Sigmoid colon (tissue), 7 donors: ENCODE results near the gene PDIA6. TPM values are rescaled to one million over a fixed set of nuclear protein-coding genes. Genes with fewer than 3 reads are reported as not detected.

Source experiments
- DNase-seq: peaks from one replicate; pipeline ENCODE4 v3.0.0-alpha.2; 2019
- H3K27ac ChIP-seq, 4 donors: fragments of 200-600 bp; sonication (generic); one replicate each; pipeline ENCODE4 v1.5.1; 2016 to 2019; ENCODE audit warnings: mild to moderate bottlenecking in 1 of 4
- H3K27me3 ChIP-seq, 3 donors: fragments of 200-600 bp; sonication (generic); one replicate each; pipeline ENCODE4 v1.5.1; 2019; ENCODE audit warnings: mild to moderate bottlenecking in 1 of 3
- H3K36me3 ChIP-seq, 4 donors: fragments of 200-600 bp; sonication (generic); one replicate each; pipeline ENCODE4 v1.5.1; 2016 to 2019
- H3K4me1 ChIP-seq, 4 donors: fragments of 200-600 bp; sonication (generic); one replicate each; pipeline ENCODE4 v1.5.1; 2017 to 2019
- H3K4me3 ChIP-seq, 4 donors: fragments of 200-600 bp; sonication (generic); one replicate each; pipeline ENCODE4 v1.5.1; 2017 to 2019; ENCODE audit warnings: mild to moderate bottlenecking in 2 of 4, moderate library complexity in 1 of 4
- H3K9me3 ChIP-seq, 4 donors: fragments of 200-600 bp in 3 of 4; sonication (generic) in 3 of 4; one replicate each; pipeline versions ENCODE4 v1.5.1 to v1.6.1; 2013 to 2019
- CTCF ChIP-seq, 4 experiments: fragments of 450-650 bp in 3 of 4; fragments of 200-600 bp in 1 of 4; IDR thresholded peaks; one replicate each; pipeline ENCODE4 v1.5.1; 2016 to 2019; ENCODE audit warnings: antibody characterized with exemption in 4 of 4, mild to moderate bottlenecking in 3 of 4, moderate library complexity in 2 of 4
- EP300 ChIP-seq, 4 donors: sonication (generic); formaldehyde crosslinking; IDR thresholded peaks; one replicate each; pipeline ENCODE4 v1.6.1; 2017; ENCODE audit warnings: antibody characterized with exemption in 4 of 4
- POLR2A ChIP-seq, 2 donors: fragments of 450-650 bp; IDR thresholded peaks; one replicate each; pipeline ENCODE4 v1.6.1; 2016; ENCODE audit warnings: antibody characterized with exemption in 2 of 2, mild to moderate bottlenecking in 2 of 2, moderate library complexity in 2 of 2
- POLR2AphosphoS5 ChIP-seq, 4 donors: sonication (generic); formaldehyde crosslinking; IDR thresholded peaks; one replicate each; pipeline ENCODE4 v1.6.1; 2017; ENCODE audit warnings: antibody characterized with exemption in 4 of 4
- WGBS, 2 donors: extraction: QIAGEN DNeasy Blood & Tissue Kit; methylation state at CpG; one replicate each; pipeline ENCODE4 v1.1.7; 2013; 5-methylcytosine and 5-hydroxymethylcytosine counted together
- intact Hi-C: fragments of 100-400 bp; cut with DNase I; formaldehyde crosslinking; loops from one replicate; pipeline ENCODE4 v1.15.1; 2023
- polyA plus RNA-seq, 3 donors: library from polyadenylated mRNA; stranded (reverse); fragments of 200-250 nt; gene quantifications; one replicate each; pipeline ENCODE4 v1.2.3, GENCODE V29; 2013
- total RNA-seq, 4 donors: library from RNA; depleted of rRNA; stranded (reverse); fragments of >200 nt; gene quantifications; one replicate each; pipeline ENCODE4 v1.1.0, GENCODE V29; 2016
- donor health status: healthy with polysubstance abuse.
- donor health status: Bipolar disorder and iron deficiency.
- donor health status: healthy.

Gene PDIA6
- total and polyA plus RNA-seq, 7 donors, result 31.8 to 211 (median 80.6) TPM

GRCh38 chr2:10774394-10774793, 38.2 kb downstream of the PDIA6 start:
- H3K4me3 ChIP-seq, result no peak overlapping the region
- no peak overlapping the region for H3K27ac ChIP-seq
- 61 to 76% methylated on average over 6 of the region's 6 CpGs for WGBS, 2 donors
- no peaks in the 10 kb centered on the region for H3K9me3 ChIP-seq
- DNase-seq, result peak; percentile 53
- H3K4me1 ChIP-seq, result no peaks in the 10 kb centered on the region
- TF ChIP-seq EP300 (IDR thresholded peaks at IDR 0.05) (no peak), POLR2AphosphoS5 (IDR thresholded peaks at IDR 0.05) (no peak), CTCF (IDR thresholded peaks at IDR 0.05) (no peak), POLR2A (IDR thresholded peaks at IDR 0.05) (no peak)
- no peaks in the 10 kb centered on the region for H3K27me3 ChIP-seq
- intact Hi-C loops, result no loop called here
- H3K36me3 ChIP-seq, result peaks cover 0 to 17% (median 12%) of the 10 kb centered on the region in 4 donors

- H3K27ac ChIP-seq, result no peak overlapping the region
These were observed 38.7 kb downstream of the PDIA6 start for GRCh38 chr2:10773821-10774341.

GRCh38 chr2:10772868-10773215, 39.7 kb downstream of the PDIA6 start:
- Histone ChIP-seq H3K27me3 (no peaks in the 10 kb centered on the region), H3K27ac (no peak overlapping the region), H3K36me3 (peaks cover 0 to 5% (median 3%) of the 10 kb centered on the region in 4 donors), H3K4me1 (no peaks in the 10 kb centered on the region), H3K4me3 (no peak overlapping the region), H3K9me3 (no peaks in the 10 kb centered on the region)
- peak; percentile 37 for DNase-seq
- intact Hi-C loops, result no loop called here
- TF ChIP-seq POLR2AphosphoS5 (IDR thresholded peaks at IDR 0.05), result no peak
- TF ChIP-seq EP300 (IDR thresholded peaks at IDR 0.05), result no peak
- TF ChIP-seq CTCF (IDR thresholded peaks at IDR 0.05), result no peak
- TF ChIP-seq POLR2A (IDR thresholded peaks at IDR 0.05), result no peak
- WGBS, 2 donors, result 84 to 91% methylated on average over 13 of the region's 13 CpGs

More at GRCh38 chr2:10773821-10774341, 38.7 kb downstream of the PDIA6 start:
- no peaks in the 10 kb centered on the region for H3K27me3 ChIP-seq
- no peaks in the 10 kb centered on the region for H3K9me3 ChIP-seq
- H3K36me3 ChIP-seq, result peaks cover 0 to 15% (median 12%) of the 10 kb centered on the region in 4 donors
- WGBS, 2 donors, result 84 to 89% methylated on average over 8 of the region's 8 CpGs
- peak; percentile 40 for DNase-seq
- H3K4me3 ChIP-seq, result no peak overlapping the region
- H3K4me1 ChIP-seq, result no peaks in the 10 kb centered on the region
- TF ChIP-seq POLR2A (IDR thresholded peaks at IDR 0.05), result no peak
- no peak for TF ChIP-seq POLR2AphosphoS5 (IDR thresholded peaks at IDR 0.05)
- no peak for TF ChIP-seq CTCF (IDR thresholded peaks at IDR 0.05)
- no peak for TF ChIP-seq EP300 (IDR thresholded peaks at IDR 0.05)
- intact Hi-C loops, result no loop called here

- H3K27me3 ChIP-seq, result no peaks in the 10 kb centered on the region
- WGBS, 2 donors, result 92 to 93% methylated on average over 12 of the region's 12 CpGs
- H3K4me1 ChIP-seq, result no peaks in the 10 kb centered on the region
- intact Hi-C loops, result no loop called here
- H3K4me3 ChIP-seq, result no peak overlapping the region
- H3K9me3 ChIP-seq, result no peaks in the 10 kb centered on the region
- H3K36me3 ChIP-seq, result no peaks in the 10 kb centered on the region
- no peak overlapping the region for H3K27ac ChIP-seq
- TF ChIP-seq EP300 (IDR thresholded peaks at IDR 0.05) (no peak), POLR2A (IDR thresholded peaks at IDR 0.05) (no peak), POLR2AphosphoS5 (IDR thresholded peaks at IDR 0.05) (no peak), CTCF (IDR thresholded peaks at IDR 0.05) (no peak)
- peak; percentile 38 for DNase-seq
These were observed 40.3 kb downstream of the PDIA6 start for GRCh38 chr2:10772201-10772867.
